Tibial nerve (tissue), 4 donors: ENCODE data around the gene TCEA2. TPM values are rescaled to one million over a fixed set of nuclear protein-coding genes. Genes with fewer than 3 reads are reported as not detected.

ENCODE experiments used
- DNase-seq, 2 donors: peaks; one replicate each; pipeline ENCODE4 v3.0.0-alpha.2; 2019; ENCODE audit warnings: low spot score in 2 of 2
- H3K27ac ChIP-seq, 4 donors: fragments of 200-600 bp; sonication (generic) in 3 of 4; one replicate each; pipeline ENCODE4 v1.5.1; 2017 to 2019; ENCODE audit warnings: mild to moderate bottlenecking in 1 of 4
- H3K27me3 ChIP-seq, 2 donors: fragments of 200-600 bp; sonication (generic) in 1 of 2; one replicate each; pipeline versions ENCODE4 v1.5.1 to v1.6.0; 2017 to 2019
- H3K36me3 ChIP-seq, 3 donors: fragments of 200-600 bp; sonication (generic); one replicate each; pipeline ENCODE4 v1.5.1; 2018 to 2019
- H3K4me1 ChIP-seq, 4 donors: fragments of 200-600 bp; sonication (generic) in 3 of 4; one replicate each; pipeline ENCODE4 v1.5.1; 2017 to 2019
- H3K4me3 ChIP-seq, 4 donors: fragments of 200-600 bp; sonication (generic) in 3 of 4; one replicate each; pipeline ENCODE4 v1.5.1; 2017 to 2019; ENCODE audit warnings: mild to moderate bottlenecking in 1 of 4, moderate library complexity in 1 of 4
- H3K9me3 ChIP-seq, 4 donors: fragments of 200-600 bp; sonication (generic) in 3 of 4; one replicate each; pipeline ENCODE4 v1.5.1; 2017 to 2019
- CTCF ChIP-seq, 5 experiments: fragments of 200-600 bp in 3 of 5; fragments of 450-650 bp in 2 of 5; sonication (generic) in 3 of 5; IDR thresholded peaks; one replicate each; pipeline ENCODE4 v1.5.1; 2016 to 2019; ENCODE audit warnings: antibody characterized with exemption in 5 of 5, mild to moderate bottlenecking in 3 of 5, moderate library complexity in 2 of 5
- EP300 ChIP-seq, 2 donors: sonication (generic); formaldehyde crosslinking; IDR thresholded peaks; one replicate each; pipeline ENCODE4 v1.6.1; 2017; ENCODE audit warnings: antibody characterized with exemption in 2 of 2, mild to moderate bottlenecking in 1 of 2
- POLR2A ChIP-seq, 2 donors: fragments of 450-650 bp; IDR thresholded peaks; one replicate each; pipeline ENCODE4 v1.6.1; 2017; ENCODE audit warnings: antibody characterized with exemption in 2 of 2, mild to moderate bottlenecking in 2 of 2, moderate library complexity in 2 of 2
- WGBS, 2 donors: methylation state at CpG; one replicate each; pipeline ENCODE4 v1.1.5; 2018; 5-methylcytosine and 5-hydroxymethylcytosine counted together
- total RNA-seq, 4 donors: library from RNA; depleted of rRNA; stranded (reverse); fragments of >200 nt; gene quantifications; one replicate each; pipeline ENCODE4 v1.1.0, GENCODE V29; 2016

Gene TCEA2
- total RNA-seq, 4 donors from 2014 or later = 45.6 to 62.9 (median 59.2) TPM

- Histone ChIP-seq H3K27ac (no peak overlapping the region), H3K4me3 (peak overlapping the region in 2 of 4 donors; percentile 9 to 47), H3K27me3 (peaks cover 0 to 80% of the 10 kb centered on the region in 2 donors), H3K9me3 (no peaks in the 10 kb centered on the region), H3K36me3 (no peaks in the 10 kb centered on the region), H3K4me1 (peaks cover 0 to 38% (median 8%) of the 10 kb centered on the region in 4 donors)
- DNase-seq = no peak
- 67 to 74% methylated on average over 8 of the region's 8 CpGs for WGBS, 2 donors
- no peak for TF ChIP-seq POLR2A (IDR thresholded peaks at IDR 0.05)
- no peak for TF ChIP-seq EP300 (IDR thresholded peaks at IDR 0.05)
- TF ChIP-seq CTCF (IDR thresholded peaks at IDR 0.05) = no peak
Measured at GRCh38 chr20:64047046-64047389, 16.0 kb upstream of the TCEA2 start.

- Histone ChIP-seq H3K36me3 (no peaks in the 10 kb centered on the region), H3K27ac (no peak overlapping the region), H3K27me3 (peaks cover 0 to 82% of the 10 kb centered on the region in 2 donors), H3K9me3 (no peaks in the 10 kb centered on the region), H3K4me3 (peak overlapping the region in 3 of 4 donors; percentile 18 to 47 (median 23)), H3K4me1 (peaks cover 0 to 32% (median 3%) of the 10 kb centered on the region in 4 donors)
- no peak for DNase-seq
- WGBS, 2 donors = 14 to 38% methylated on average over 24 to 42 of the region's 49 CpGs
- TF ChIP-seq CTCF (IDR thresholded peaks at IDR 0.05) (no peak), POLR2A (IDR thresholded peaks at IDR 0.05) (no peak), EP300 (IDR thresholded peaks at IDR 0.05) (no peak)
Measured at GRCh38 chr20:64047968-64048401, 15.0 kb upstream of the TCEA2 start.

- TF ChIP-seq EP300 (IDR thresholded peaks at IDR 0.05) (no peak), CTCF (IDR thresholded peaks at IDR 0.05) (no peak), POLR2A (IDR thresholded peaks at IDR 0.05) (no peak)
- peak overlapping the region in 1 of 4 donors; percentile 5 for H3K27ac ChIP-seq
- H3K27me3 ChIP-seq = peaks cover 0 to 82% of the 10 kb centered on the region in 2 donors
- DNase-seq = no peak
- H3K4me3 ChIP-seq = peak overlapping the region in 2 of 4 donors; percentile 18 to 47
- H3K4me1 ChIP-seq = peaks cover 0 to 32% (median 3%) of the 10 kb centered on the region in 4 donors
- WGBS, 2 donors = 1 to 8% methylated on average over 15 of the region's 101 CpGs
- H3K36me3 ChIP-seq = no peaks in the 10 kb centered on the region
- no peaks in the 10 kb centered on the region for H3K9me3 ChIP-seq
Measured at GRCh38 chr20:64048402-64049044, 14.5 kb upstream of the TCEA2 start.

- Histone ChIP-seq H3K36me3 (no peaks in the 10 kb centered on the region), H3K4me1 (peaks cover 0 to 34% (median 3%) of the 10 kb centered on the region in 4 donors), H3K4me3 (peak within 1 kb of the TSS in 3 of 4 donors; percentile 3 to 47 (median 18)), H3K27ac (peak within 1 kb of the TSS in 2 of 4 donors; percentile 55 to 77), H3K27me3 (peaks cover 0 to 85% of the 10 kb centered on the region in 2 donors), H3K9me3 (no peaks in the 10 kb centered on the region)
- no peak for DNase-seq
- TF ChIP-seq POLR2A (IDR thresholded peaks at IDR 0.05) = no peak
- WGBS, 2 donors = 2 to 3% methylated on average over 5 to 50 of the region's 111 CpGs
Measured at GRCh38 chr20:64049060-64049877, 13.7 kb upstream of the TCEA2 start, which contains the start of gene SOX18. TSS of gene SOX18 (minus strand) at chr20:64049639. CDS start at chr20:64049516, 123 bp downstream.

- H3K4me3 ChIP-seq = peak overlapping the region in 2 of 4 donors; percentile 3 to 47
- peaks cover 0 to 38% (median 3%) of the 10 kb centered on the region in 4 donors for H3K4me1 ChIP-seq
- 12 to 16% methylated on average over 5 to 7 of the region's 16 CpGs for WGBS, 2 donors
- peak overlapping the region in 1 of 4 donors; percentile 77 for H3K27ac ChIP-seq
- no peak for DNase-seq
- H3K27me3 ChIP-seq = peaks cover 0 to 88% of the 10 kb centered on the region in 2 donors
- H3K36me3 ChIP-seq = no peaks in the 10 kb centered on the region
- no peaks in the 10 kb centered on the region for H3K9me3 ChIP-seq
- TF ChIP-seq CTCF (IDR thresholded peaks at IDR 0.05) (no peak), POLR2A (IDR thresholded peaks at IDR 0.05) (no peak), EP300 (IDR thresholded peaks at IDR 0.05) (no peak)
Measured at GRCh38 chr20:64049878-64050260, 13.1 kb upstream of the TCEA2 start.
